Endothelial cell of umbilical vein (primary cell): ENCODE measurements around the gene ANO6. TPM values are rescaled to one million over a fixed set of nuclear protein-coding genes. Genes with fewer than 3 reads are reported as not detected.

Source experiments
- BruUV-seq: library from RNA; stranded (reverse); fragments of 400-500 nt; replicated peaks from 2 replicates; lab custom pipeline; 2021; lab: Mats Ljungman, UMichigan
- CTCF ChIA-PET: fragments of 300-600, 350-600 bp; sonication (Branson Sonifier 250); formaldehyde crosslinking; loops from one replicate; lab custom pipeline; 2021; ENCODE audit warnings: antibody characterized with exemption, inconsistent platforms; lab: Charles Lee
- POLR2A ChIA-PET: fragments of 300-600, 350-600 bp; sonication (Branson Sonifier 250); formaldehyde crosslinking; loops from one replicate; lab custom pipeline; 2021; ENCODE audit warnings: antibody characterized with exemption, inconsistent platforms; lab: Charles Lee
- DNase-seq: peaks from one replicate; pipeline ENCODE4 v3.0.0-alpha.2; 2011; ENCODE audit warnings: low read depth, low spot score
- FAIRE-seq: peaks from 2 replicates; lab custom pipeline; 2011; peaks lifted over from hg19 to GRCh38; lab: Jason Lieb, UNC
- H2AFZ ChIP-seq: 2 replicates; pipeline ENCODE4 v1.6.0; 2012; ENCODE audit warnings: low read depth, low read length, control low read depth, inconsistent platforms
- H3K27ac ChIP-seq: 2 replicates; pipeline ENCODE4 v1.5.1; 2011; ENCODE audit warnings: low read depth, mild to moderate bottlenecking, control low read depth, low read length, moderate library complexity; ENCODE audit not compliant: insufficient read depth
- H3K27me3 ChIP-seq, 2 experiments: 2 replicates each; pipeline versions ENCODE4 v1.6.0 to v1.6.1; 2011; ENCODE audit warnings: low read length in 2 of 2, mixed read lengths in 1 of 2; ENCODE audit not compliant: control insufficient read depth in 2 of 2, insufficient read depth in 2 of 2
- H3K36me3 ChIP-seq, 2 experiments: 2 replicates in 1 of 2; 3 replicates in 1 of 2; pipeline ENCODE4 v1.5.1; 2011; ENCODE audit warnings: low read length in 2 of 2, mild to moderate bottlenecking in 1 of 2, moderate library complexity in 1 of 2; ENCODE audit not compliant: control insufficient read depth in 2 of 2, insufficient read depth in 2 of 2; ENCODE audit errors: extremely low read depth in 1 of 2
- H3K4me1 ChIP-seq: 3 replicates; pipeline ENCODE4 v1.5.1; 2011; ENCODE audit warnings: mild to moderate bottlenecking, low read length; ENCODE audit not compliant: control insufficient read depth, insufficient read depth; ENCODE audit errors: extremely low read depth
- H3K4me2 ChIP-seq: 2 replicates; pipeline ENCODE4 v1.6.1; 2011; ENCODE audit warnings: low read length, control low read depth, mixed read lengths; ENCODE audit not compliant: insufficient read depth
- H3K4me3 ChIP-seq, 3 experiments: fragments of 200-600 bp in 1 of 3; sonication (generic), shearing (Covaris generic) in 1 of 3; replicated peaks in 1 of 3; 2 replicates each; pipeline ENCODE4 v1.5.1; 2011 to 2016; ENCODE audit warnings: control low read depth in 3 of 3, low read length in 3 of 3, mild to moderate bottlenecking in 2 of 3, inconsistent platforms in 1 of 3, low read depth in 1 of 3, moderate library complexity in 1 of 3; ENCODE audit not compliant: insufficient read depth in 1 of 3
- H3K79me2 ChIP-seq: 2 replicates; pipeline ENCODE4 v1.6.0; 2012; ENCODE audit warnings: low read length, inconsistent platforms; ENCODE audit not compliant: control insufficient read depth, insufficient read depth
- H3K9ac ChIP-seq: replicated peaks from 2 replicates; pipeline ENCODE3; 2011; ENCODE audit warnings: low read length, control low read depth; ENCODE audit not compliant: insufficient read depth; ENCODE audit errors: extremely low read depth
- H3K9me1 ChIP-seq: replicated peaks from 3 replicates; pipeline ENCODE4 v1.6.0; 2011; ENCODE audit warnings: mild to moderate bottlenecking, low read length; ENCODE audit not compliant: control insufficient read depth, insufficient read depth; ENCODE audit errors: extremely low read depth
- H3K9me3 ChIP-seq: replicated peaks from 2 replicates; pipeline ENCODE4 v1.5.1; 2012; ENCODE audit warnings: low read length, inconsistent platforms; ENCODE audit not compliant: control insufficient read depth, insufficient read depth
- H4K20me1 ChIP-seq: replicated peaks from 2 replicates; pipeline ENCODE3; 2011; ENCODE audit warnings: mild to moderate bottlenecking, low read length; ENCODE audit not compliant: control insufficient read depth, insufficient read depth; ENCODE audit errors: extremely low read depth
- EZH2 ChIP-seq: IDR thresholded peaks from 2 replicates; pipeline ENCODE4 v1.6.1; 2012; ENCODE audit warnings: borderline replicate concordance, low read depth, mild to moderate bottlenecking, moderate library complexity, low read length, inconsistent platforms; ENCODE audit not compliant: severe bottlenecking
- FOS ChIP-seq: IDR thresholded peaks from 2 replicates; pipeline ENCODE4 v1.6.1; 2011; ENCODE audit warnings: mild to moderate bottlenecking, low read length, moderate library complexity, borderline replicate concordance; ENCODE audit not compliant: insufficient read depth
- GATA2 ChIP-seq: IDR thresholded peaks from 2 replicates; pipeline ENCODE4 v1.7.0; 2011; ENCODE audit warnings: low read depth, mild to moderate bottlenecking, moderate library complexity, mixed read lengths, low read length; ENCODE audit not compliant: insufficient read length, insufficient read depth
- JUN ChIP-seq: IDR thresholded peaks from 2 replicates; pipeline ENCODE4 v1.6.1; 2011; ENCODE audit warnings: borderline replicate concordance, low read depth; ENCODE audit not compliant: insufficient read length, insufficient read depth
- MYC ChIP-seq: IDR thresholded peaks from one replicate; pipeline ENCODE4 v1.6.1; 2011; ENCODE audit warnings: mild to moderate bottlenecking, low read depth, low read length
- POLR2A ChIP-seq: IDR thresholded peaks from 2 replicates; pipeline ENCODE4 v1.6.1; 2012; ENCODE audit warnings: low read depth, mild to moderate bottlenecking, control low read depth, low read length
- POLR2AphosphoS5 ChIP-seq: IDR thresholded peaks from 2 replicates; pipeline ENCODE4 v1.6.1; 2012; ENCODE audit warnings: low read depth, mild to moderate bottlenecking, control low read depth, low read length, moderate library complexity; ENCODE audit not compliant: insufficient read depth
- dilution Hi-C: fragments of 300-500 bp; cut with MboI; formaldehyde crosslinking; loops from one replicate; pipeline ENCODE4 v1.15.0; 2019; ENCODE audit warnings: low sequenced_read_pairs; ENCODE audit not compliant: extremely low pct_ligation_motif_present
- intact Hi-C: fragments of 100-400 bp; cut with micrococcal nuclease; formaldehyde crosslinking; loops from one replicate; pipeline ENCODE4 v1.10.0; 2022
- polyA plus RNA-seq, 4 experiments: library from polyadenylated mRNA; depleted of rRNA in 3 of 4; stranded (reverse) in 3 of 4; unstranded in 1 of 4; fragments of >200 nt; gene quantifications; 2 replicates each; pipeline versions ENCODE4 v1.2.1 to v1.2.3, GENCODE V29; 2011 to 2012; ENCODE audit warnings: missing spikeins in 1 of 4
- total RNA-seq: library from RNA; stranded (reverse); gene quantifications from 2 replicates; pipeline ENCODE4 v1.2.3, GENCODE V29; 2021
- TF ChIP-seq, protein P1 (sequence below): IDR thresholded peaks from 2 replicates; pipeline ENCODE4 v1.6.1; 2011; ENCODE audit not compliant: insufficient read depth, insufficient read length
- TF ChIP-seq, protein P2 (sequence below), 2 donors: IDR thresholded peaks; 1 replicate in 1 of 2; 2 replicates in 1 of 2; pipeline ENCODE4 v1.5.1; 2011; ENCODE audit warnings: low read length in 2 of 2, mild to moderate bottlenecking in 2 of 2, moderate library complexity in 2 of 2, control low read depth in 1 of 2, inconsistent platforms in 1 of 2, low read depth in 1 of 2; ENCODE audit not compliant: insufficient read depth in 1 of 2; ENCODE audit errors: extremely low read depth in 1 of 2

The ANO6 gene
- total and polyA plus RNA-seq, 2 donors (not counting 3 experiments of a cell fraction or from before 2014, with no cell fraction given), result 21.3 to 67.6 TPM

- H3K36me3 ChIP-seq, result no peaks in the 10 kb centered on the region
- no peaks in the 10 kb centered on the region for H3K79me2 ChIP-seq
- ChIA-PET CTCF (interaction anchor here (1.9 to 2.1 kb wide), 2 partner anchors 9 to 12 kb away, joined by 7 to 9 read pairs; no protein-coding TSS in a partner anchor), POLR2A (no interaction called here)
- FAIRE-seq, result no peak
- H3K9me3 ChIP-seq, result no peaks in the 10 kb centered on the region
- intact Hi-C loops (no loop called here), dilution Hi-C loops (no loop called here)
- no peaks in the 10 kb centered on the region for H3K9me1 ChIP-seq
- H2AFZ ChIP-seq, result no peak overlapping the region
- H4K20me1 ChIP-seq, result no peaks in the 10 kb centered on the region
- H3K4me3 ChIP-seq, result no peak overlapping the region
- DNase-seq, result no peak
- no peak overlapping the region for H3K27ac ChIP-seq
- no peak overlapping the region for H3K4me2 ChIP-seq
- H3K4me1 ChIP-seq, result peaks cover under 1% of the 10 kb centered on the region
- TF ChIP-seq GATA2, result no peak
- no peak for TF ChIP-seq POLR2A
- no peak for TF ChIP-seq FOS
- no peak for TF ChIP-seq EZH2
- TF ChIP-seq, protein P1, sequence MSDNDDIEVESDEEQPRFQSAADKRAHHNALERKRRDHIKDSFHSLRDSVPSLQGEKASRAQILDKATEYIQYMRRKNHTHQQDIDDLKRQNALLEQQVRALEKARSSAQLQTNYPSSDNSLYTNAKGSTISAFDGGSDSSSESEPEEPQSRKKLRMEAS, result no peak
- no peaks in the 10 kb centered on the region for H3K27me3 ChIP-seq
- BruUV-seq, result no TSS peak
- H3K9ac ChIP-seq, result no peak overlapping the region
Observed at GRCh38 chr12:45337835-45338234, 121.9 kb downstream of the ANO6 start.

DNA sequence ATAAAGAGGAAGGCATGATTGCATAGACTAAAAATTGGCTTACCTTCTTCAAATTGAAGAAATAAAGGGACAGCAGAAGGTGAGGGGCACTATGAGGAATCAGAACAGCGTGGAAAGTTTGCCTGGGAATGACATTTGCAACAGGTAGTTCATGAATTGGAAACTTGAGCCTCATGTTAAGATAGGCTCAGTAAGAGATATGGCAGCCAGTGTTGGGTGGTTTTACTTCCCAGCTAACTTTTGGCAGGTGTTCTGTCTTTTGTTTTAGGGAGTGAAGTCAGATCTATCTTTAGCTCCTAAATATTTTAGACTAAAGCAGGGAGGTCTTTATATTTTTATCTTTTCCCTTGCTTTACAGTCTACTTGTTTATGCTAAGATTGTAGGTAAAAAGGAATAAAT is 122.4 kb downstream of the ANO6 start:
- Histone ChIP-seq H3K4me3 (no peak overlapping the region), H3K4me1 (peaks cover 5% of the 10 kb centered on the region), H3K9me1 (no peaks in the 10 kb centered on the region), H3K9ac (no peak overlapping the region), H3K36me3 (no peaks in the 10 kb centered on the region), H3K27me3 (no peaks in the 10 kb centered on the region), H3K79me2 (no peaks in the 10 kb centered on the region), H2AFZ (no peak overlapping the region), H3K9me3 (no peaks in the 10 kb centered on the region), H3K4me2 (no peak overlapping the region), H3K27ac (no peak overlapping the region), H4K20me1 (no peaks in the 10 kb centered on the region)
- no peak for FAIRE-seq
- POLR2A ChIA-PET, result no interaction called here
- TF ChIP-seq EZH2 (no peak), GATA2 (no peak), POLR2A (no peak), POLR2AphosphoS5 (no peak), FOS (no peak), MYC (no peak), JUN (no peak)
- TF ChIP-seq, protein P1, result no peak
- TF ChIP-seq, protein P2, sequence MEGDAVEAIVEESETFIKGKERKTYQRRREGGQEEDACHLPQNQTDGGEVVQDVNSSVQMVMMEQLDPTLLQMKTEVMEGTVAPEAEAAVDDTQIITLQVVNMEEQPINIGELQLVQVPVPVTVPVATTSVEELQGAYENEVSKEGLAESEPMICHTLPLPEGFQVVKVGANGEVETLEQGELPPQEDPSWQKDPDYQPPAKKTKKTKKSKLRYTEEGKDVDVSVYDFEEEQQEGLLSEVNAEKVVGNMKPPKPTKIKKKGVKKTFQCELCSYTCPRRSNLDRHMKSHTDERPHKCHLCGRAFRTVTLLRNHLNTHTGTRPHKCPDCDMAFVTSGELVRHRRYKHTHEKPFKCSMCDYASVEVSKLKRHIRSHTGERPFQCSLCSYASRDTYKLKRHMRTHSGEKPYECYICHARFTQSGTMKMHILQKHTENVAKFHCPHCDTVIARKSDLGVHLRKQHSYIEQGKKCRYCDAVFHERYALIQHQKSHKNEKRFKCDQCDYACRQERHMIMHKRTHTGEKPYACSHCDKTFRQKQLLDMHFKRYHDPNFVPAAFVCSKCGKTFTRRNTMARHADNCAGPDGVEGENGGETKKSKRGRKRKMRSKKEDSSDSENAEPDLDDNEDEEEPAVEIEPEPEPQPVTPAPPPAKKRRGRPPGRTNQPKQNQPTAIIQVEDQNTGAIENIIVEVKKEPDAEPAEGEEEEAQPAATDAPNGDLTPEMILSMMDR (IDR thresholded peaks at IDR 0.05; ENCODE audit: extremely low read depth in 1 of 2, insufficient read depth in 1 of 2, low read depth in 1 of 2, low read length in 2 of 2), result no peak
- no TSS peak for BruUV-seq
- CTCF ChIA-PET, result interaction anchor here (1.9 kb wide), 1 partner anchor 12 kb away, joined by 7 read pairs; no protein-coding TSS in a partner anchor
- no peak for DNase-seq
- intact Hi-C loops (no loop called here), dilution Hi-C loops (no loop called here)
